ENCODE data around the gene FAM13A.

DNA sequence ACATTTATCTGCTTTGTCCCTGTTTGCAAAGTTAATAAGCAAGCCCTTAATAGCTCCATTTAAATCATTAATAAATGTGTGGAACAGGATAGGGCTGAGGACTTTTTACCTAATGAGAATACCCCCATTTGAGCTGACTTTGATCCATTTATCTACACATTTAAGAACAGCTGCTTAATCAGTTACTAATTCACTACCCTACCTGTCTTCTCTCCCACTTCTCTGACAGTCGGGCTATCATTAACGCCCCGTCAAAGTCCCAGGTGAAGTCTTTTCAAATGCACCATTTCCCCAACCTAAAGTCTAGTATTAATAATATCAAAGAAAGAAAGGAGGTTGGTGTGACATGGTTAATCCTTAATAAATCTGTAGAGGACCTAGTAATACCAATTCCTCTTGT lies 302.2 kb downstream of the FAM13A start:
- TF ChIP-seq, protein P1, sequence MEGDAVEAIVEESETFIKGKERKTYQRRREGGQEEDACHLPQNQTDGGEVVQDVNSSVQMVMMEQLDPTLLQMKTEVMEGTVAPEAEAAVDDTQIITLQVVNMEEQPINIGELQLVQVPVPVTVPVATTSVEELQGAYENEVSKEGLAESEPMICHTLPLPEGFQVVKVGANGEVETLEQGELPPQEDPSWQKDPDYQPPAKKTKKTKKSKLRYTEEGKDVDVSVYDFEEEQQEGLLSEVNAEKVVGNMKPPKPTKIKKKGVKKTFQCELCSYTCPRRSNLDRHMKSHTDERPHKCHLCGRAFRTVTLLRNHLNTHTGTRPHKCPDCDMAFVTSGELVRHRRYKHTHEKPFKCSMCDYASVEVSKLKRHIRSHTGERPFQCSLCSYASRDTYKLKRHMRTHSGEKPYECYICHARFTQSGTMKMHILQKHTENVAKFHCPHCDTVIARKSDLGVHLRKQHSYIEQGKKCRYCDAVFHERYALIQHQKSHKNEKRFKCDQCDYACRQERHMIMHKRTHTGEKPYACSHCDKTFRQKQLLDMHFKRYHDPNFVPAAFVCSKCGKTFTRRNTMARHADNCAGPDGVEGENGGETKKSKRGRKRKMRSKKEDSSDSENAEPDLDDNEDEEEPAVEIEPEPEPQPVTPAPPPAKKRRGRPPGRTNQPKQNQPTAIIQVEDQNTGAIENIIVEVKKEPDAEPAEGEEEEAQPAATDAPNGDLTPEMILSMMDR (tag by site-specific recombination; IDR thresholded peaks at IDR 0.05): no peak
- no peak for TF ChIP-seq ZFP69B (tag by site-specific recombination; IDR thresholded peaks at IDR 0.05)
- no peak for TF ChIP-seq IKZF3 (tag by site-specific recombination; IDR thresholded peaks at IDR 0.05)
- no peak for TF ChIP-seq ZNF558 (tag by site-specific recombination; IDR thresholded peaks at IDR 0.05)
- TF ChIP-seq, protein P2, sequence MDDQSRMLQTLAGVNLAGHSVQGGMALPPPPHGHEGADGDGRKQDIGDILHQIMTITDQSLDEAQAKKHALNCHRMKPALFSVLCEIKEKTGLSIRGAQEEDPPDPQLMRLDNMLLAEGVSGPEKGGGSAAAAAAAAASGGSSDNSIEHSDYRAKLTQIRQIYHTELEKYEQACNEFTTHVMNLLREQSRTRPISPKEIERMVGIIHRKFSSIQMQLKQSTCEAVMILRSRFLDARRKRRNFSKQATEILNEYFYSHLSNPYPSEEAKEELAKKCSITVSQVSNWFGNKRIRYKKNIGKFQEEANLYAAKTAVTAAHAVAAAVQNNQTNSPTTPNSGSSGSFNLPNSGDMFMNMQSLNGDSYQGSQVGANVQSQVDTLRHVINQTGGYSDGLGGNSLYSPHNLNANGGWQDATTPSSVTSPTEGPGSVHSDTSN (CRISPR knock-in tag; IDR thresholded peaks at IDR 0.05): no peak
- no peak for TF ChIP-seq RBAK (tag by site-specific recombination; IDR thresholded peaks at IDR 0.05)
- no peak for TF ChIP-seq ZNF510 (tag by site-specific recombination; IDR thresholded peaks at IDR 0.05; ENCODE audit: insufficient replicate concordance)
- TF ChIP-seq YY1 (tag by site-specific recombination; IDR thresholded peaks at IDR 0.05): no peak
- TF ChIP-seq PRDM1 (tag by site-specific recombination; IDR thresholded peaks at IDR 0.05): no peak
- TF ChIP-seq ZNF626 (tag by site-specific recombination; IDR thresholded peaks at IDR 0.05): no peak
